WI38 (cell line): ENCODE results near the gene ZNF14.
"Not testable (repeated sequence)": the region's sequence is repeated elsewhere in the genome, so short reads cannot be mapped to it uniquely, and the experiment has no call there.

ENCODE experiments used
- H3K4me3 ChIP-seq: 2 replicates; pipeline ENCODE4 v1.5.1; 2011; ENCODE audit warnings: low read depth, mild to moderate bottlenecking, control low read depth, low read length
- TF ChIP-seq, protein P1 (sequence below): IDR thresholded peaks from 2 replicates; pipeline ENCODE4 v1.5.1; 2012; ENCODE audit warnings: low read depth, mild to moderate bottlenecking, control low read depth, low read length

Gene ZNF14

DNA sequence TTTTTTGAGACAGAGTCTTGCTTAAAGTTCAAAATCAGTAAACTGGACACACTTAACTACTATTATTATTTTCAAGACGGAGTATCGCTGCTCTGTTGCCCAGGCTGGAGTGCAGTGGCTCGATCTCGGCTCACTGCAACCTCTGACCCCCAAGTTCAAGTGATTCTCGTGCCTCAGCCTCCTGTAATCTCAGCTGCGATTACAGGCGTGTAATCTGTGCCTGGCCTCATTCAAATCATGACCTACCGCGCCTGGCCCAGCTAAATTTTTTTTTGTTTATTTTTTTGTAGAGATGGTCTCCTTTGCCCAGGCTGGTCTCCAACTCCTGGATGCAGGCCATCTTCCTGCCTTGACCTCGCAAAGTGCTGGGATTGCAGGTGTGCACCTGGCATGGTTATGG is 41.2 kb downstream of the ZNF14 start:
- TF ChIP-seq, protein P1, sequence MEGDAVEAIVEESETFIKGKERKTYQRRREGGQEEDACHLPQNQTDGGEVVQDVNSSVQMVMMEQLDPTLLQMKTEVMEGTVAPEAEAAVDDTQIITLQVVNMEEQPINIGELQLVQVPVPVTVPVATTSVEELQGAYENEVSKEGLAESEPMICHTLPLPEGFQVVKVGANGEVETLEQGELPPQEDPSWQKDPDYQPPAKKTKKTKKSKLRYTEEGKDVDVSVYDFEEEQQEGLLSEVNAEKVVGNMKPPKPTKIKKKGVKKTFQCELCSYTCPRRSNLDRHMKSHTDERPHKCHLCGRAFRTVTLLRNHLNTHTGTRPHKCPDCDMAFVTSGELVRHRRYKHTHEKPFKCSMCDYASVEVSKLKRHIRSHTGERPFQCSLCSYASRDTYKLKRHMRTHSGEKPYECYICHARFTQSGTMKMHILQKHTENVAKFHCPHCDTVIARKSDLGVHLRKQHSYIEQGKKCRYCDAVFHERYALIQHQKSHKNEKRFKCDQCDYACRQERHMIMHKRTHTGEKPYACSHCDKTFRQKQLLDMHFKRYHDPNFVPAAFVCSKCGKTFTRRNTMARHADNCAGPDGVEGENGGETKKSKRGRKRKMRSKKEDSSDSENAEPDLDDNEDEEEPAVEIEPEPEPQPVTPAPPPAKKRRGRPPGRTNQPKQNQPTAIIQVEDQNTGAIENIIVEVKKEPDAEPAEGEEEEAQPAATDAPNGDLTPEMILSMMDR = no peak
- no peak overlapping the region for H3K4me3 ChIP-seq

DNA sequence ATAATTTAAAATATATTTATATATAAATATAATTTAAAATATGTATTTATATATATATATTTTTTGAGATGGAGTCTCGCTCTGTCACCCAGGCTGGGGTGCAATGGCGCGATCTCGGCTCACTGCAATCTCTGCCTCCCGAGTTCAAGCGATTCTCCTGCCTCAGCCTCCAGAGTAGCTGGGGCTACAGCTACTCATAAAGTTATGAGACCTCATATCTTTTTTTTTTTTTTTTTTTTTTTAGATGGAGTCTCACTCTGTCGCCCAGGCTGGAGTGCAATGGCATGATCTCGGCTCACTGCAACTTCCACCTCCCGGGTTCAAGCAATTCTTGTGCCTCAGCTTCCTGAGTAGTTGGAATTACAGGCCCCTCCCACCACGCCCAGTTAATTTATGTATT is 43.9 kb downstream of the ZNF14 start:
- H3K4me3 ChIP-seq = not testable (repeated sequence)

DNA sequence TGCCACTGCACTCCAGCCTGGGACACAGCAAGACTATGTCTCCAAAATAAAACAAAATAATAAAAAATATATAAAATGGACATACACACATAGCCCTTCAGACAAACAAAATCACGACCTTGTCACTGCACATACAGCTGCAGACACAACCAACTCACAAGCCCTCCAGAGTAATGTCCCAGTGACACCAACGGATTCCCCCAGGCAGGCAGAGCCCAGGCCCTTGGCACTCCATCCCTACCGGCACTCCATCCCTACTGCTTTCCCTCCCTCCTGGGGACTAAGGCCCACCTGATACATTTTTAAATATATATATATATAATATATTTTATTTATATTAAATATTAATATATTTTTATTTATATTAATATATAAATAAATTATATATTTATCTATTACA is 45.8 kb downstream of the ZNF14 start:
- TF ChIP-seq, protein P1 = no peak
- H3K4me3 ChIP-seq = no peak overlapping the region

DNA sequence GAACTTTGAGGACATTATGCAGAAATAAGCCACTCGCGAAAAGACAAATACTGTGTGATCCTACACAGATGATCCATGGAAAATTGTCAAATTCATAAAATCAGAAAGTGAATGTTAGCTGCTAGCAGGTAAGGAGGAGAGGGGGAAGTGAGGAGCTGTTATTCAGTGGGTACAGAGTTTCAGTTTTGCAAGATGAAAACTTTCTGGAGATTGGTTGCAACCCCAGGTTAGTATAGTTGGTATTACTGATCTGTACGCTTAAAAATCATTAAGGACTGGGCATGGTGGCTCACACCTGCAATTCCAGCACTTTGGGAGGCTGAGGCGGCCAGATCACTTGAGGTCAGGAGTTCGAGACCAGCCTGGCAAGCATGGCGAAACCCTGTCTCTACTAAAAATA is 46.3 kb downstream of the ZNF14 start:
- no peak overlapping the region for H3K4me3 ChIP-seq
- TF ChIP-seq, protein P1 = no peak

DNA sequence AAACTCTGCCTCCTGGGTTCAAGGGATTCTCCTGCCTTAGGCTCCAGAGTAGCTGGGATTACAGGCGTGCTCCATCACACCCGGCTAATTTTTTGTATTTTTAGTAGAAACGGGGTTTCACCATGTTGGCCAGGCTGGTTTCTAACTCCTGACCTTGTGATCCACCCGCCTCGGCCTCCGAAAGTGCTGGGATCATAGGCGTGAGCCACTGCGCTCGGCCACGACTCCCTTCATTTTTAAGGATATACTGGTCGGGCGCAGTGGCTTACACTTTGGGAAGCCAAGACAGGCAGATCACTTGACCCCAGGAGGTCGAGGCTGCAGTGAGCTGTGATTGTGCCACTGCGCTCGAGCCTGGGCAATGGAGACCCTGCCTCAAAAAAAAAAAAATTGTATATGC is 46.8 kb downstream of the ZNF14 start:
- not testable (repeated sequence) for H3K4me3 ChIP-seq

DNA sequence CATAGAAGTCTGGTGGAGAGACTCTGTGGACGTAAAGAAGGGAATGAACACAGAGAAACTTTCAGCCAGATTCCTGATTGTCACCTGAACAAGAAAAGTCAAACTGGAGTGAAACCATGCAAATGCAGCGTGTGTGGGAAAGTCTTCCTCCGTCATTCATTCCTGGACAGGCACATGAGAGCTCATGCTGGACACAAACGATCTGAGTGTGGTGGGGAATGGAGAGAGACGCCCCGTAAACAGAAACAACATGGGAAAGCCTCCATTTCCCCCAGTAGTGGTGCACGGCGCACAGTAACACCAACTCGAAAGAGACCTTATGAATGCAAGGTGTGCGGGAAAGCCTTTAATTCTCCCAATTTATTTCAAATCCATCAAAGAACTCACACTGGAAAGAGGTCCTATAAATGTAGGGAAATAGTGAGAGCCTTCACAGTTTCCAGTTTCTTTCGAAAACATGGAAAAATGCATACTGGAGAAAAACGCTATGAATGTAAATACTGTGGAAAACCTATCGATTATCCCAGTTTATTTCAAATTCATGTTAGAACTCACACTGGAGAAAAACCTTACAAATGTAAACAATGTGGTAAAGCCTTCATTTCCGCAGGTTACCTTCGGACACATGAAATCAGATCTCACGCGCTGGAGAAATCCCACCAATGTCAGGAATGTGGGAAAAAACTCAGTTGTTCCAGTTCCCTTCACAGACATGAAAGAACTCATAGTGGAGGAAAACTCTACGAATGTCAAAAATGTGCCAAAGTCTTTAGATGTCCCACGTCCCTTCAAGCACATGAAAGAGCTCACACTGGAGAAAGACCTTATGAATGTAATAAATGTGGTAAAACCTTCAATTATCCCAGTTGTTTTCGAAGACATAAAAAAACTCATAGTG is 53.5 kb downstream of the ZNF14 start:
- TF ChIP-seq, protein P1 = no peak
- no peak overlapping the region for H3K4me3 ChIP-seq

DNA sequence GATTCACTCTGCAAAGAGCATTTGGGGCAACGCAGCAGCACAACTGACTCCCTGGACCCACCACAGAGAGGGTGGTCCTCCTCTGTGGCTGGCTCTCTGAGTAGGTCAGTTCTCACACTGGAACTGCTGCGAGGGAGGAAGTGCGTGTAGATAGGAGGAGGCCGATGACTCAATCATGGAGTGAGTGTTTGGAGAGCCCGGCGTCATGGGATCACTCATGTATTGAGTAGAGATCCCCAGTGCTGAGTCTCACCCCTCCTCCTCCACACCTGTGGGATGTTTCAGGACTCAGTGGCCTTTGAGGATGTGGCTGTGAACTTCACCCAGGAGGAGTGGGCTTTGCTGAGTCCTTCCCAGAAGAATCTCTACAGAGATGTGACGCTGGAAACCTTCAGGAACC is 55.3 kb downstream of the ZNF14 start:
- TF ChIP-seq, protein P1 = no peak
- no peak overlapping the region for H3K4me3 ChIP-seq

DNA sequence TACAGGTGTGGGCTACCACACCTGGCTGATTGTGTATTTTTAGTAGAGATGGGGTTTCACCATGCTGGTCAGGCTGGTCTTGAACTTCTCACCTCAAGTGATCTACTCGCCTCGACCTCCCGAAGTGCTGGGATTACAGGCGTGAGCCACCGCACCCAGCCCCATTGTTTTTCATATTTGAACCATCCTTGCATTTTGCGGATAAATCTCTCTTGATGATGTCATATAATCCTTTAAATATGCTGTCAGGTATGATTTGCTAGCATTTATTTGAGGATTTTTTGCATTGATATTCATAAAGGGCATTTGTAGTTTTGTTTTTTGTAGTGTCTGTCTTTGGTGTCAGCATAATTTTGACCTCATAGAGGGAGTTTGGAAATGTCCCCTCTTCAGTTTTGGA is 58.6 kb downstream of the ZNF14 start:
- TF ChIP-seq, protein P1 = no peak
- no peak overlapping the region for H3K4me3 ChIP-seq
